ENCODE measurements around the gene ABCD1.

- TF ChIP-seq CTCF (IDR thresholded peaks at IDR 0.05) (no peak), EZH2 (IDR thresholded peaks at IDR 0.05) (no peak), EZH2phosphoT487 (IDR thresholded peaks at IDR 0.05) (no peak)
Measured at GRCh38 chrX:153741446-153741845, 16.8 kb downstream of the ABCD1 start.

All from neural progenitor cell (in vitro differentiated cells).